GM06990 (cell line): Measurements from ENCODE around the gene PIGL.

Experiments used
- DNase-seq: peaks from one replicate; pipeline ENCODE4 v3.0.0-alpha.2; 2011; ENCODE audit not compliant: insufficient read length; ENCODE audit errors: extremely low read depth
- H3K27me3 ChIP-seq: replicated peaks from 2 replicates; pipeline ENCODE4 v1.6.0; 2011; ENCODE audit warnings: low read length; ENCODE audit not compliant: control insufficient read depth, insufficient read depth
- H3K36me3 ChIP-seq: 2 replicates; pipeline ENCODE4 v1.5.1; 2011; ENCODE audit warnings: low read length; ENCODE audit not compliant: control insufficient read depth, insufficient read depth
- H3K4me3 ChIP-seq: replicated peaks from 2 replicates; pipeline ENCODE4 v1.5.1; 2011; ENCODE audit warnings: low read depth, mild to moderate bottlenecking, control low read depth, low read length
- TF ChIP-seq, protein P1 (sequence below): IDR thresholded peaks from 2 replicates; pipeline ENCODE4 v1.5.1; 2011; ENCODE audit warnings: low read length, control low read depth, mild to moderate bottlenecking, inconsistent platforms; ENCODE audit not compliant: insufficient read depth, poor library complexity, severe bottlenecking

The PIGL gene

DNA sequence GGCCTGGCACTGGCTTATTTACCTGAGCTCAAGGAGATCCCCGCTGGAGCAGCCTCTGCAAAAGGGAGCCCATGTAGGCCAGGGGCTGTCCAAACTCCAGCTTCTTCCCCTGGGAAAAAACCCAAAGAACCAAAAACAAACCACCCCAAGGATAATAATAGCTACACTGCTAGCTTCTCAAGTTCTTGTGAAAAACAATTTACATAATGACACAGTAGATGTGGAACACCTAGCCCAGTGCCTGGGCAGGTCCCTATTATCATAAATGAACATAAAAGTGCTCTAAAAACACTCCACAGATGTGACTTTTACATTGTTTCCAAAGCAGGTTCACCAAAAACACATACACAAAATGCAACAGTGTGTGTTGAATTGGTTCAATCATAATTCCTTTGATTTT is 109.0 kb downstream of the PIGL start:
- no peaks in the 10 kb centered on the region for H3K27me3 ChIP-seq
- no peaks in the 10 kb centered on the region; the same call in 1 of the 2 replicates for H3K36me3 ChIP-seq
- no peak overlapping the region for H3K4me3 ChIP-seq
- DNase-seq = no peak
- TF ChIP-seq, protein P1, sequence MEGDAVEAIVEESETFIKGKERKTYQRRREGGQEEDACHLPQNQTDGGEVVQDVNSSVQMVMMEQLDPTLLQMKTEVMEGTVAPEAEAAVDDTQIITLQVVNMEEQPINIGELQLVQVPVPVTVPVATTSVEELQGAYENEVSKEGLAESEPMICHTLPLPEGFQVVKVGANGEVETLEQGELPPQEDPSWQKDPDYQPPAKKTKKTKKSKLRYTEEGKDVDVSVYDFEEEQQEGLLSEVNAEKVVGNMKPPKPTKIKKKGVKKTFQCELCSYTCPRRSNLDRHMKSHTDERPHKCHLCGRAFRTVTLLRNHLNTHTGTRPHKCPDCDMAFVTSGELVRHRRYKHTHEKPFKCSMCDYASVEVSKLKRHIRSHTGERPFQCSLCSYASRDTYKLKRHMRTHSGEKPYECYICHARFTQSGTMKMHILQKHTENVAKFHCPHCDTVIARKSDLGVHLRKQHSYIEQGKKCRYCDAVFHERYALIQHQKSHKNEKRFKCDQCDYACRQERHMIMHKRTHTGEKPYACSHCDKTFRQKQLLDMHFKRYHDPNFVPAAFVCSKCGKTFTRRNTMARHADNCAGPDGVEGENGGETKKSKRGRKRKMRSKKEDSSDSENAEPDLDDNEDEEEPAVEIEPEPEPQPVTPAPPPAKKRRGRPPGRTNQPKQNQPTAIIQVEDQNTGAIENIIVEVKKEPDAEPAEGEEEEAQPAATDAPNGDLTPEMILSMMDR = no peak

DNA sequence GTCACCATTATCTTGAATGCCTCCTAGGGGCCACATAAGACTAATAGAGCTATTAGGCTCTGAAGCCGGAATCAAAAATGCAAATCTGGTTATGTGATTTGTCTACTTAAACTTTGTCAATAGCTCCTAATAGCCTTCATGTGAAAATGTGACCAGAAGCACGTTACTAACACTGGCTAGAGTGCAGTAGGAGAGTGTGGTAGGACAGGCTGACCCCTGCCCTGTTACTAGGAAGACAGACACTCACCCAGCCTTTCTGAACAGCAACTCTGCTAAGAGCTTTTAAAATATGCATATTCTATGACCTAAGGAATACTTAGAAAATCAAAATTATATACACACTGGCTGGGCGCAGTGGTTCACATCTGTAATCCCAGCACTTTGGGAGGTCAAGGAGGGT is 110.0 kb downstream of the PIGL start:
- H3K27me3 ChIP-seq = no peaks in the 10 kb centered on the region
- DNase-seq = no peak
- no peak overlapping the region for H3K4me3 ChIP-seq
- no peaks in the 10 kb centered on the region; the same call in 1 of the 2 replicates for H3K36me3 ChIP-seq
- TF ChIP-seq, protein P1 = no peak

GRCh38 chr17:16328997-16329396 is 112.0 kb downstream of the PIGL start:
- no peak for DNase-seq
- TF ChIP-seq, protein P1 = no peak
- no peaks in the 10 kb centered on the region; the same call in 1 of the 2 replicates for H3K36me3 ChIP-seq
- no peaks in the 10 kb centered on the region for H3K27me3 ChIP-seq
- H3K4me3 ChIP-seq = no peak overlapping the region

- H3K27me3 ChIP-seq = no peaks in the 10 kb centered on the region
- no peaks in the 10 kb centered on the region; the same call in 1 of the 2 replicates for H3K36me3 ChIP-seq
- TF ChIP-seq, protein P1 = no peak
- DNase-seq = peak; percentile 35
- no peak overlapping the region for H3K4me3 ChIP-seq
Measured at GRCh38 chr17:16329519-16330271, 112.7 kb downstream of the PIGL start.

DNA sequence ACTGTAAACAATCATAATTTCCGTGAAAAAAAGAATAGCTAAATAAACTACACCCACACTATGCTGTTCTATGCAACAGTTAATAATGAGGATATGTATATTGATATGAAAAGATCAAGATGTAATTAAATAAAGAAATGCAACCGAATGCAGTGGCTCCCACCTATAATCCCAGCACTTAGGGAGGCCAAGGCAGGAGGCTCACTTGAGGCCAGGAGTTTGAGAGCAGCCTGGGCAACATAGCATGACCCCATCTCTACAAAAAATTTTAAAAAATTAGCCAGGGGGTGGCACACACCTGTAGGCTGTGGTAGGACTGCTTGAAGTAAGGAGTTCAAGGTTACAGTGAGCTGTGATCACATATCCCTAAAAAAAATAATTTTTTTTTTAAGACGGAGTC is 121.4 kb downstream of the PIGL start:
- H3K4me3 ChIP-seq = no peak overlapping the region
- peaks cover 3% of the 10 kb centered on the region for H3K36me3 ChIP-seq
- TF ChIP-seq, protein P1 = no peak
- no peak for DNase-seq
- H3K27me3 ChIP-seq = no peaks in the 10 kb centered on the region
